ENCODE measurements around the gene PSKH1.

DNA sequence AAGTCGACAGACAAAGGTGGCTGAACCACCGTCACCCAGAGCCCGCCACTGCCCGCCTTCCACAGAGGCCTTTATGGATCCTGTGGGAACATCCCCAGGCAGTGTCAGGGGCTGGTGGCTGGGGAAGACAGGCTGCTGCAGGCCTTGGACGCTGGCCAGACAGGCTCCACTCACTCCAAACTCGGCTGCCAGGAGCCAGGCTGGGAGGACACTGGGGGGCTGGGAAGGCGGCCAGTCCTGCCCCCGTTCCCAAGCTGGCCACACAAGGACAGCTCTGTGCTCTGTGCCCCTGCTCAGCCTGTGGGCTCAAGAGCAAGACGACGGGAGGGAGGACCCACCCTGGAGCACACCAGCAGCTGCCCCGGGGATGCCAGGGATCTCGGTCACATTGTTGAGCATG, 58.4 kb downstream of the PSKH1 start:
- TF ChIP-seq, protein P1, sequence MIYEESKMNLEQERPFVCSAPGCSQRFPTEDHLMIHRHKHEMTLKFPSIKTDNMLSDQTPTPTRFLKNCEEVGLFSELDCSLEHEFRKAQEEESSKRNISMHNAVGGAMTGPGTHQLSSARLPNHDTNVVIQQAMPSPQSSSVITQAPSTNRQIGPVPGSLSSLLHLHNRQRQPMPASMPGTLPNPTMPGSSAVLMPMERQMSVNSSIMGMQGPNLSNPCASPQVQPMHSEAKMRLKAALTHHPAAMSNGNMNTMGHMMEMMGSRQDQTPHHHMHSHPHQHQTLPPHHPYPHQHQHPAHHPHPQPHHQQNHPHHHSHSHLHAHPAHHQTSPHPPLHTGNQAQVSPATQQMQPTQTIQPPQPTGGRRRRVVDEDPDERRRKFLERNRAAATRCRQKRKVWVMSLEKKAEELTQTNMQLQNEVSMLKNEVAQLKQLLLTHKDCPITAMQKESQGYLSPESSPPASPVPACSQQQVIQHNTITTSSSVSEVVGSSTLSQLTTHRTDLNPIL (CRISPR knock-in tag; IDR thresholded peaks at IDR 0.05; ENCODE audit: low read depth), result no peak
- TF ChIP-seq, protein P2, sequence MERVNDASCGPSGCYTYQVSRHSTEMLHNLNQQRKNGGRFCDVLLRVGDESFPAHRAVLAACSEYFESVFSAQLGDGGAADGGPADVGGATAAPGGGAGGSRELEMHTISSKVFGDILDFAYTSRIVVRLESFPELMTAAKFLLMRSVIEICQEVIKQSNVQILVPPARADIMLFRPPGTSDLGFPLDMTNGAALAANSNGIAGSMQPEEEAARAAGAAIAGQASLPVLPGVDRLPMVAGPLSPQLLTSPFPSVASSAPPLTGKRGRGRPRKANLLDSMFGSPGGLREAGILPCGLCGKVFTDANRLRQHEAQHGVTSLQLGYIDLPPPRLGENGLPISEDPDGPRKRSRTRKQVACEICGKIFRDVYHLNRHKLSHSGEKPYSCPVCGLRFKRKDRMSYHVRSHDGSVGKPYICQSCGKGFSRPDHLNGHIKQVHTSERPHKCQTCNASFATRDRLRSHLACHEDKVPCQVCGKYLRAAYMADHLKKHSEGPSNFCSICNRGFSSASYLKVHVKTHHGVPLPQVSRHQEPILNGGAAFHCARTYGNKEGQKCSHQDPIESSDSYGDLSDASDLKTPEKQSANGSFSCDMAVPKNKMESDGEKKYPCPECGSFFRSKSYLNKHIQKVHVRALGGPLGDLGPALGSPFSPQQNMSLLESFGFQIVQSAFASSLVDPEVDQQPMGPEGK (CRISPR knock-in tag; IDR thresholded peaks at IDR 0.05; ENCODE audit: borderline replicate concordance), result no peak
- TF ChIP-seq, protein P3, sequence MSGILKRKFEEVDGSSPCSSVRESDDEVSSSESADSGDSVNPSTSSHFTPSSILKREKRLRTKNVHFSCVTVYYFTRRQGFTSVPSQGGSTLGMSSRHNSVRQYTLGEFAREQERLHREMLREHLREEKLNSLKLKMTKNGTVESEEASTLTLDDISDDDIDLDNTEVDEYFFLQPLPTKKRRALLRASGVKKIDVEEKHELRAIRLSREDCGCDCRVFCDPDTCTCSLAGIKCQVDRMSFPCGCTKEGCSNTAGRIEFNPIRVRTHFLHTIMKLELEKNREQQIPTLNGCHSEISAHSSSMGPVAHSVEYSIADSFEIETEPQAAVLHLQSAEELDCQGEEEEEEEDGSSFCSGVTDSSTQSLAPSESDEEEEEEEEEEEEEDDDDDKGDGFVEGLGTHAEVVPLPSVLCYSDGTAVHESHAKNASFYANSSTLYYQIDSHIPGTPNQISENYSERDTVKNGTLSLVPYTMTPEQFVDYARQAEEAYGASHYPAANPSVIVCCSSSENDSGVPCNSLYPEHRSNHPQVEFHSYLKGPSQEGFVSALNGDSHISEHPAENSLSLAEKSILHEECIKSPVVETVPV (CRISPR knock-in tag; IDR thresholded peaks at IDR 0.05), result no peak
- TF ChIP-seq GLIS3 (CRISPR knock-in tag; IDR thresholded peaks at IDR 0.05) (no peak), ZNF565 (CRISPR knock-in tag; conservative IDR thresholded peaks at IDR 0.05; ENCODE audit: low read depth) (no peak), ZNF70 (CRISPR knock-in tag; IDR thresholded peaks at IDR 0.05) (no peak), RARB (CRISPR knock-in tag; IDR thresholded peaks at IDR 0.05) (no peak)
